GM23338 (cell line): ENCODE measurements around the gene LRRC3C.

Source experiments
- EZH2 ChIP-seq: fragments of 200-600 bp; sonication (generic); IDR thresholded peaks from one replicate; pipeline ENCODE4 v1.8.0; 2017; ENCODE audit warnings: antibody characterized with exemption, mild to moderate bottlenecking, low read depth; ENCODE audit not compliant: unreplicated experiment
- EZH2phosphoT487 ChIP-seq: fragments of 200-600 bp; sonication (generic); IDR thresholded peaks from one replicate; pipeline ENCODE4 v1.8.1; 2018; ENCODE audit warnings: antibody characterized with exemption; ENCODE audit not compliant: unreplicated experiment
- JUNB ChIP-seq: IDR thresholded peaks from one replicate; pipeline ENCODE4 v1.6.1; 2016; ENCODE audit warnings: antibody characterized with exemption; ENCODE audit not compliant: unreplicated experiment
- POLR2AphosphoS5 ChIP-seq: IDR thresholded peaks from 2 replicates; pipeline ENCODE4 v1.6.1; 2016; ENCODE audit warnings: antibody characterized with exemption, low read depth
- ZNF331 ChIP-seq: fragments of 250-450 bp; sonication (Bioruptor Pico); IDR thresholded peaks from 2 replicates; pipeline ENCODE4 v1.5.0; 2020; ENCODE audit warnings: low read depth, mild to moderate bottlenecking, moderate library complexity
- TF ChIP-seq, protein P1 (sequence below): IDR thresholded peaks from one replicate; pipeline ENCODE4 v1.6.1; 2018; ENCODE audit warnings: antibody characterized with exemption; ENCODE audit not compliant: unreplicated experiment
- TF ChIP-seq, protein P2 (sequence below), 2 experiments: fragments of 200-600 bp in 1 of 2; sonication (generic) in 1 of 2; conservative IDR thresholded peaks; 2 replicates each; pipeline versions ENCODE4 v1.5.1 to v1.6.1; 2016 to 2017; ENCODE audit warnings: antibody characterized with exemption in 2 of 2, low read depth in 2 of 2, mild to moderate bottlenecking in 2 of 2, moderate library complexity in 1 of 2
- TF ChIP-seq, protein P3 (sequence below): fragments of 250-450 bp; sonication (Bioruptor Pico); IDR thresholded peaks from 2 replicates; pipeline ENCODE4 v1.5.0; 2020; ENCODE audit warnings: mild to moderate bottlenecking, moderate library complexity

DNA sequence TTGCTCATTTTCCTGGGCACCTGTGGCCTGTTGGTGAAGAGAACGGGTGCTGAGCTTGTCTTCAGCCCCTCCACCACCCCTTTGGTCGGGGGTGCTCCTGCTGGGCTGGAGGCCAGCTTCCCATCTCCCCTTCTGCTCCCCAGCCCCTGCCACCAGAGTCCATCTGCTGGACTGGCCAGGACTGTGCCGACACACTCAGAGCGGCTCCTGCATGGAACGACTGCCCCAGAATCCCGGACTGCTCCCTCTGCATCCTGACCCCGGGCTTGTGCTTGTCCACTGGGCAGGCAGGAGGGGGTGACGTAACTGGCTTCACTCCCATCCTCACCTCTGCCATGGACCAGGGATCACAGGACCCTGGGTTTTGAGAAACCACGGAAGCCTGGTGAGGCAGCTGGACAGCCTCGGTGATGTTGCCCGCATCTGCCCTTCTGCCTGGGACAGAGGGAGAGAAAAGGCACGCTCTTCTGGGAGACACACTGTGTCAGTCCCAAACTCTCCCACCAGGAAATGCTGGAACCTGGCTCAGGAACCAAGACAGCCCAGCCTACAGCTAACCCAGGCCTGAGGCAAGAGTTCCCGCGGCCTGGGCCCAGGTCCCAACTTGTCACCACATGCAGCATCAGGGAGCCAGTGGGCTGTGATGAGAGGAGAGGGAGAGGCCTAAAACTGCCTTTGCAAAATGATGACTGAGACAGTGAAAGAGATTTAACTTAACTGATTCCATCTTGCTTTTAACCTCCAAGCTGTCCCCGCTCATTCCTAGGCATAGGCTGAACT is 19.2 kb downstream of the LRRC3C start:
- TF ChIP-seq, protein P1, sequence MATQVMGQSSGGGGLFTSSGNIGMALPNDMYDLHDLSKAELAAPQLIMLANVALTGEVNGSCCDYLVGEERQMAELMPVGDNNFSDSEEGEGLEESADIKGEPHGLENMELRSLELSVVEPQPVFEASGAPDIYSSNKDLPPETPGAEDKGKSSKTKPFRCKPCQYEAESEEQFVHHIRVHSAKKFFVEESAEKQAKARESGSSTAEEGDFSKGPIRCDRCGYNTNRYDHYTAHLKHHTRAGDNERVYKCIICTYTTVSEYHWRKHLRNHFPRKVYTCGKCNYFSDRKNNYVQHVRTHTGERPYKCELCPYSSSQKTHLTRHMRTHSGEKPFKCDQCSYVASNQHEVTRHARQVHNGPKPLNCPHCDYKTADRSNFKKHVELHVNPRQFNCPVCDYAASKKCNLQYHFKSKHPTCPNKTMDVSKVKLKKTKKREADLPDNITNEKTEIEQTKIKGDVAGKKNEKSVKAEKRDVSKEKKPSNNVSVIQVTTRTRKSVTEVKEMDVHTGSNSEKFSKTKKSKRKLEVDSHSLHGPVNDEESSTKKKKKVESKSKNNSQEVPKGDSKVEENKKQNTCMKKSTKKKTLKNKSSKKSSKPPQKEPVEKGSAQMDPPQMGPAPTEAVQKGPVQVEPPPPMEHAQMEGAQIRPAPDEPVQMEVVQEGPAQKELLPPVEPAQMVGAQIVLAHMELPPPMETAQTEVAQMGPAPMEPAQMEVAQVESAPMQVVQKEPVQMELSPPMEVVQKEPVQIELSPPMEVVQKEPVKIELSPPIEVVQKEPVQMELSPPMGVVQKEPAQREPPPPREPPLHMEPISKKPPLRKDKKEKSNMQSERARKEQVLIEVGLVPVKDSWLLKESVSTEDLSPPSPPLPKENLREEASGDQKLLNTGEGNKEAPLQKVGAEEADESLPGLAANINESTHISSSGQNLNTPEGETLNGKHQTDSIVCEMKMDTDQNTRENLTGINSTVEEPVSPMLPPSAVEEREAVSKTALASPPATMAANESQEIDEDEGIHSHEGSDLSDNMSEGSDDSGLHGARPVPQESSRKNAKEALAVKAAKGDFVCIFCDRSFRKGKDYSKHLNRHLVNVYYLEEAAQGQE = no peak
- TF ChIP-seq, protein P2, sequence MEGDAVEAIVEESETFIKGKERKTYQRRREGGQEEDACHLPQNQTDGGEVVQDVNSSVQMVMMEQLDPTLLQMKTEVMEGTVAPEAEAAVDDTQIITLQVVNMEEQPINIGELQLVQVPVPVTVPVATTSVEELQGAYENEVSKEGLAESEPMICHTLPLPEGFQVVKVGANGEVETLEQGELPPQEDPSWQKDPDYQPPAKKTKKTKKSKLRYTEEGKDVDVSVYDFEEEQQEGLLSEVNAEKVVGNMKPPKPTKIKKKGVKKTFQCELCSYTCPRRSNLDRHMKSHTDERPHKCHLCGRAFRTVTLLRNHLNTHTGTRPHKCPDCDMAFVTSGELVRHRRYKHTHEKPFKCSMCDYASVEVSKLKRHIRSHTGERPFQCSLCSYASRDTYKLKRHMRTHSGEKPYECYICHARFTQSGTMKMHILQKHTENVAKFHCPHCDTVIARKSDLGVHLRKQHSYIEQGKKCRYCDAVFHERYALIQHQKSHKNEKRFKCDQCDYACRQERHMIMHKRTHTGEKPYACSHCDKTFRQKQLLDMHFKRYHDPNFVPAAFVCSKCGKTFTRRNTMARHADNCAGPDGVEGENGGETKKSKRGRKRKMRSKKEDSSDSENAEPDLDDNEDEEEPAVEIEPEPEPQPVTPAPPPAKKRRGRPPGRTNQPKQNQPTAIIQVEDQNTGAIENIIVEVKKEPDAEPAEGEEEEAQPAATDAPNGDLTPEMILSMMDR (conservative IDR thresholded peaks at IDR 0.05; ENCODE audit: low read depth in 2 of 2) = no peak
- TF ChIP-seq, protein P3, sequence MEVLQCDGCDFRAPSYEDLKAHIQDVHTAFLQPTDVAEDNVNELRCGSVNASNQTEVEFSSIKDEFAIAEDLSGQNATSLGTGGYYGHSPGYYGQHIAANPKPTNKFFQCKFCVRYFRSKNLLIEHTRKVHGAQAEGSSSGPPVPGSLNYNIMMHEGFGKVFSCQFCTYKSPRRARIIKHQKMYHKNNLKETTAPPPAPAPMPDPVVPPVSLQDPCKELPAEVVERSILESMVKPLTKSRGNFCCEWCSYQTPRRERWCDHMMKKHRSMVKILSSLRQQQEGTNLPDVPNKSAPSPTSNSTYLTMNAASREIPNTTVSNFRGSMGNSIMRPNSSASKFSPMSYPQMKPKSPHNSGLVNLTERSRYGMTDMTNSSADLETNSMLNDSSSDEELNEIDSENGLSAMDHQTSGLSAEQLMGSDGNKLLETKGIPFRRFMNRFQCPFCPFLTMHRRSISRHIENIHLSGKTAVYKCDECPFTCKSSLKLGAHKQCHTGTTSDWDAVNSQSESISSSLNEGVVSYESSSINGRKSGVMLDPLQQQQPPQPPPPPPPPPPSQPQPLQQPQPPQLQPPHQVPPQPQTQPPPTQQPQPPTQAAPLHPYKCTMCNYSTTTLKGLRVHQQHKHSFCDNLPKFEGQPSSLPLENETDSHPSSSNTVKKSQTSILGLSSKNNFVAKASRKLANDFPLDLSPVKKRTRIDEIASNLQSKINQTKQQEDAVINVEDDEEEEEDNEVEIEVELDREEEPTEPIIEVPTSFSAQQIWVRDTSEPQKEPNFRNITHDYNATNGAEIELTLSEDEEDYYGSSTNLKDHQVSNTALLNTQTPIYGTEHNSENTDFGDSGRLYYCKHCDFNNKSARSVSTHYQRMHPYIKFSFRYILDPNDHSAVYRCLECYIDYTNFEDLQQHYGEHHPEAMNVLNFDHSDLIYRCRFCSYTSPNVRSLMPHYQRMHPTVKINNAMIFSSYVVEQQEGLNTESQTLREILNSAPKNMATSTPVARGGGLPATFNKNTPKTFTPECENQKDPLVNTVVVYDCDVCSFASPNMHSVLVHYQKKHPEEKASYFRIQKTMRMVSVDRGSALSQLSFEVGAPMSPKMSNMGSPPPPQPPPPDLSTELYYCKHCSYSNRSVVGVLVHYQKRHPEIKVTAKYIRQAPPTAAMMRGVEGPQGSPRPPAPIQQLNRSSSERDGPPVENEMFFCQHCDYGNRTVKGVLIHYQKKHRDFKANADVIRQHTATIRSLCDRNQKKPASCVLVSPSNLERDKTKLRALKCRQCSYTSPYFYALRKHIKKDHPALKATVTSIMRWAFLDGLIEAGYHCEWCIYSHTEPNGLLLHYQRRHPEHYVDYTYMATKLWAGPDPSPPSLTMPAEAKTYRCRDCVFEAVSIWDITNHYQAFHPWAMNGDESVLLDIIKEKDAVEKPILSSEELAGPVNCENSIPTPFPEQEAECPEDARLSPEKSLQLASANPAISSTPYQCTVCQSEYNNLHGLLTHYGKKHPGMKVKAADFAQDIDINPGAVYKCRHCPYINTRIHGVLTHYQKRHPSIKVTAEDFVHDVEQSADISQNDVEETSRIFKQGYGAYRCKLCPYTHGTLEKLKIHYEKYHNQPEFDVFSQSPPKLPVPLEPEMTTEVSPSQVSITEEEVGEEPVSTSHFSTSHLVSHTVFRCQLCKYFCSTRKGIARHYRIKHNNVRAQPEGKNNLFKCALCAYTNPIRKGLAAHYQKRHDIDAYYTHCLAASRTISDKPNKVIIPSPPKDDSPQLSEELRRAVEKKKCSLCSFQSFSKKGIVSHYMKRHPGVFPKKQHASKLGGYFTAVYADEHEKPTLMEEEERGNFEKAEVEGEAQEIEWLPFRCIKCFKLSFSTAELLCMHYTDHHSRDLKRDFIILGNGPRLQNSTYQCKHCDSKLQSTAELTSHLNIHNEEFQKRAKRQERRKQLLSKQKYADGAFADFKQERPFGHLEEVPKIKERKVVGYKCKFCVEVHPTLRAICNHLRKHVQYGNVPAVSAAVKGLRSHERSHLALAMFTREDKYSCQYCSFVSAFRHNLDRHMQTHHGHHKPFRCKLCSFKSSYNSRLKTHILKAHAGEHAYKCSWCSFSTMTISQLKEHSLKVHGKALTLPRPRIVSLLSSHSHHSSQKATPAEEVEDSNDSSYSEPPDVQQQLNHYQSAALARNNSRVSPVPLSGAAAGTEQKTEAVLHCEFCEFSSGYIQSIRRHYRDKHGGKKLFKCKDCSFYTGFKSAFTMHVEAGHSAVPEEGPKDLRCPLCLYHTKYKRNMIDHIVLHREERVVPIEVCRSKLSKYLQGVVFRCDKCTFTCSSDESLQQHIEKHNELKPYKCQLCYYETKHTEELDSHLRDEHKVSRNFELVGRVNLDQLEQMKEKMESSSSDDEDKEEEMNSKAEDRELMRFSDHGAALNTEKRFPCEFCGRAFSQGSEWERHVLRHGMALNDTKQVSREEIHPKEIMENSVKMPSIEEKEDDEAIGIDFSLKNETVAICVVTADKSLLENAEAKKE (CRISPR knock-in tag) = no peak
- TF ChIP-seq EZH2 (no peak), POLR2AphosphoS5 (no peak), JUNB (no peak), EZH2phosphoT487 (no peak), ZNF331 (CRISPR knock-in tag) (no peak)
